HK-2 (cell line): Measurements from ENCODE around the gene ANO10.
"Not testable (repeated sequence)": the region's sequence is repeated elsewhere in the genome, so short reads cannot be mapped to it uniquely, and the experiment has no call there.

Experiments used
- DNase-seq: peaks from one replicate; pipeline ENCODE4 v3.0.0-alpha.2; 2018; ENCODE audit not compliant: unreplicated experiment

Gene ANO10

DNA sequence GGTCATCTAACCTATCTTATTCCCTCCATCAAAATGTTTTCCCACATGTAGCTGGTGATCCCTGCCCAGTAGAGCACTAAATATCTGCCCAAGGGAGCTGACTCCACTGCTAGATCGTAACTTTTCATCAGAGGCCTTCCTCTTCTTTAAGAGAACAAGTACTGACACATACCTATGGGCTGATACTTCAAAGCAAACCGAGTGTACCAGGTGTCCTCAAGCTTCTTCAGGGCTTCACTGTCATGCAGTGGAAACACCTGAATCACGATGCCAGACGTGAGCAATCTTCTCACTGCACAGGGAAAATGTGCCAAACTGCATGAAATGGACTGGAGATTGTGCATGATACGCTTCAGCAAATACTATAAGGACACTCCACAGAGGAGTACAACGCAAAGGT is 41.6 kb downstream of the ANO10 start:
- no peak for DNase-seq

DNA sequence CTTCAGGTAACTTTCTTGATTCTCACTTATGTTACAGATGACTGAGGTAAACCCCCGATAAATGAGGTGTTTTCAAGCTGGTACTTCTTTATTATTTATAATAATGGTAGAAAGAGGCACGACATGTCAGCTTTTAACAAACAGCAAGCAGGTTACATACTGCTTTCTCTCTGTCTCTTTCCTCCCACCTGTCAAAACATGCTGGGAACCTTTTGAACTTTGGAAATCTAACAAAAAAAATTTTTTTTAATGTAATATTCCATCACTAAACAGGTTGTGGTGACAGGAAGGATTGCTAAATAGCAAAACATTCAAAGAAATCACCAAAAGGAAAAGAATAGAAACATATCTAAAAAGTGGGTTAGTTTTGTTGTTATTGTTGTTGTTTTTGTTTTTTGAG is 48.2 kb downstream of the ANO10 start:
- no peak for DNase-seq

DNA sequence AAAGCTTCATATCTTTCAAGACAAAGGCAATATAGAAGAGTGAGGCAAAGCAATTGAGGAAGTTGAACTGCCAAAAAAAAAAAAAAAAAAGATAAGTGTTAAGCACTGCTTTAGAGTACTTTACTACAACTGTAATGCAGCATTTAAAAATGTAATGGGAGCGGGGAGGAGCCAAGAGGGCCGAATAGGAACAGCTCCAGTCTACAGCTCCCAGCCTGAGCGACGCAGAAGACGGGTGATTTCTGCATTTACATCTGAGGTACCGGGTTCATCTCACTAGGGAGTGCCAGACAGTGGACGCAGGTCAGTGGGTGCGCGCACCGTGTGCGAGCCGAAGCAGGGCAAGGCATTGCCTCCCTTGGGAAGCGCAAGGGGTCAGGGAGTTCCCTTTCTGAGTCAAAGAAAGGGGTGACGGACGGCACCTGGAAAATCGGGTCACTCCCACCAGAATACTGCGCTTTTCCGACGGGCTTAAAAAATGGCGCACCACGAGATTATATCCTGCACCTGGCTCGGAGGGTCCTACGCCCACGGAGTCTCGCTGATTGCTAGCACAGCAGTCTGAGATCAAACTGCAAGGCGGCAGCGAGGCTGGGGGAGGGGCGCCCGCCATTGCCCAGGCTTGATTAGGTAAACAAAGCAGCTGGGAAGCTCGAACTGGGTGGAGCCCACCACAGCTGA is 56.0 kb downstream of the ANO10 start:
- DNase-seq: not testable (repeated sequence)

- no peak for DNase-seq
These were observed 61.9 kb downstream of the ANO10 start for GRCh38 chr3:43559961-43560360.

DNA sequence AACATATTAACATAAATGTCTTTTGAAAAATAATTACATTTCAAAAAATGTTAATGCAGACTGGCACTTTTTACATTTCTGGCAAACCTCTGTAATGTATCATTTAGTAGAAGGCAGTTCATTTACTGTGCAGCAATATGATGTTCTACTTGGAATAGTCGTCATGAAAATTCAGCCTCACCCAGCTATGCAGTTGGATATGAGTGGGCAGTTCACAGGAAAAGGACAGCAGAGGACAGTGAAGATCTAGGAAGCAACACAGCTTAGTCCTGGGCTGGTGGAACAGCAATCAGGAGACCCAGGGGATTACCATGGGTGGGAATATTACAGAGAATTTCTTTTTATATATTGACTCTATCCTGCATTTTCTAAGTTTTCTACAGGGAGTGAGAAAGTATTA is 63.6 kb downstream of the ANO10 start:
- no peak for DNase-seq

- no peak for DNase-seq
These were observed 72.1 kb downstream of the ANO10 start for GRCh38 chr3:43549626-43550290.

DNA sequence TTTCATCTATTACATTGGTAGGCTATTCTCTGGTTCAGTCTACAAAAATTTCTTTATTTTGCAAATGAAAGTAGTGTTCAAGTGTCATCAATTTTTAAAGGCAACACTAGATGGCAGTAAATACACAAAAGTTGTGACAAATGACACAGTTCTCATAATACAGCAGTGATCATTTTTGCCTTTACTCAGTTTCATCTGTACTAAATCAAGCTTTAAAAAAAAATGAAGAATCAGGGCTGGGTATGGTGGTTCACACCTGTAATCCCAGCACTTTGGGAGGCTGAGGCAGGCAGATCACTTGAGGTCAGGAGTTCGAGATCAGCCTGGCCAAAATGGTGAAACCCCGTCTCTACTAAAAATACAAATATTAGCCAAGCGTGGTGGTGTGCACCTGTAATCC is 77.5 kb downstream of the ANO10 start:
- not testable (repeated sequence) for DNase-seq

GRCh38 chr3:43542328-43543043 is 79.3 kb downstream of the ANO10 start:
- DNase-seq: no peak

DNA sequence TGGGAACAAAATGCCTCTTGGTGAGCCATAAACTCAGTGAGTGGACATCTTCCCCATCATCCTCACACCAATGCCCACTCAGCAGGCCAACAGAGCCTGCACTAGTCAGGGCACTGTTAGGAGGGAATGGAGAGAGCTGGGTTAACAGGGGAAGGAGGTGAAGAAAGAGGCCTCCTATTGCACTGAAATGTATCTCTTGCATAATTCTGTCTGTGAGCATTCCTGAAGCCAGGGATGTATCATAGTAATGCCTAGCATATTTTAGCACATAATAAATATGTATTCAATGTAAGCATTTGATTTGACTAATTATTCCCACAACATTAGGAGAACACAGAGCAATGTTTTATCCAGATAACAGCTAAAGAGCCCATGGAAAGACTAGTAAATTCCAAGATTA is 81.2 kb downstream of the ANO10 start:
- DNase-seq: no peak

DNA sequence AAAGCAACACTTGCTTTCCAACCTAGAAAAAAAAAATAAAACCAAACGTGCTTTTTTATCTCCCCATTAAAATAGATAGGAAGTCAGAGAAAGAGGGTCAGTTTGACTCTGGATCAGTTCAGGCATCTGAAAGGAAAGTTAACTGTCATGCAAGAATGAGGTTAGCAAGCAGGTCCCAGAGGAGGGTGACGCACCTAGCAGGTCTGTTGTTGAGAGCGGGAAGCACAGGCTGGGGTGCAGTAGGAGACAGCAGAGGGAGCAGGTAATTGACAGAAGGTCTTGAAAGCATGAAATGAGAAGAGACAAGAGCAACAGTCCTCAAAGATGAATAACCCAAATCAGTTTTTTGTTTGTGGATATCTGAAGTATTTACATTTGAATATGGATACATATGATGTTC is 82.5 kb downstream of the ANO10 start:
- no peak for DNase-seq

GRCh38 chr3:43537225-43537624 is 84.6 kb downstream of the ANO10 start:
- no peak for DNase-seq

GRCh38 chr3:43534675-43535074 is 87.1 kb downstream of the ANO10 start:
- DNase-seq: no peak

GRCh38 chr3:43533009-43533408 is 88.8 kb downstream of the ANO10 start:
- DNase-seq: no peak

DNA sequence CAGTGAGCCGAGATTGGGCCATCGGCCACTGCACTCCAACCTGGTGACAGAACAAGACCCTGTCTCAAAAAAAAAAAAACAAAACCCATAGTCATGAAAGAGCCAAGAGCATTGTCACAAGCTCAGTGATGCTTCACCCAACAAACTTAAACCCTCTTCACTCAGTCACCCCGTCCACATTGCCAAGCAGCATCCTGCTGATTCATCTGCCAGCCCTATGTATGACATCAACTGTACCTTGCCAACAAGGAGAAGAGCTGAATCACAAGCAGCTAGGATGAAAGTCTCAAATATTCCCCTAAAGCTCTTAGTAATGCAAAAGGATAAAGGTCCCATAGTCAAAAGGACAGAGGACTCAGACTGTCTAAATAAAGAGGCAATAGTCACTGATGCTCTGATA is 90.0 kb downstream of the ANO10 start:
- DNase-seq: peak; percentile 36

- no peak for DNase-seq
These were observed 93.2 kb downstream of the ANO10 start for GRCh38 chr3:43528498-43529099.

- no peak for DNase-seq
These were observed 94.9 kb downstream of the ANO10 start for GRCh38 chr3:43526956-43527355.

DNA sequence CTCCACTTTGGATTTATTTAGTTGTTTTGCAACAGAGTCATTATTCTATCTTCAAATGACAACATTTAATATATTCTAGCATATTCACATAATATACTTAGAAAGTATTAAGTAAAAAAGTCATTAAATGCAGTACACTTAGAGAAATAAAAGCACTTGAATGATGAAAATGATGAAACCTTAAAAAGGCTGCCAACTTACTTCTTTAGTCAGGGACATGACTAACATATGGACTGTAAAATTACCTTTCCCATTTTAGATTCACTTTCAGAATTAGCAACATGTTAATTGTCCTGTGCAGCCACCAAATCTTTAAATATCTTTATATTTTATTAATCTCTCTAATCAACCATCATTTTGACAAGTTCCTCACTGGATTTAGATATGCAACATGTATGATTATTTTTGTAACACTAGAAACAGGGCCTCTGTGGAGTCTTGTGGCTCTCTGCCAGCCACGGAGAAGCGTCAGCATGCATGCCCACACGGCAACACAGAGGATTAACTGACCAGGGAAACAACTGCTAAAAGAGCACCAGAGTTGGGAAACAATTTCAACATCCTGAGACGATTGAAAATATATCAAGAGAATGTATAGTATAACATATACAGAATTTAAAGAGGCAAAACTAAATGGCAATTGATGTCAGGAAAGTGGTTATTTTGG is 95.7 kb downstream of the ANO10 start:
- no peak for DNase-seq

DNA sequence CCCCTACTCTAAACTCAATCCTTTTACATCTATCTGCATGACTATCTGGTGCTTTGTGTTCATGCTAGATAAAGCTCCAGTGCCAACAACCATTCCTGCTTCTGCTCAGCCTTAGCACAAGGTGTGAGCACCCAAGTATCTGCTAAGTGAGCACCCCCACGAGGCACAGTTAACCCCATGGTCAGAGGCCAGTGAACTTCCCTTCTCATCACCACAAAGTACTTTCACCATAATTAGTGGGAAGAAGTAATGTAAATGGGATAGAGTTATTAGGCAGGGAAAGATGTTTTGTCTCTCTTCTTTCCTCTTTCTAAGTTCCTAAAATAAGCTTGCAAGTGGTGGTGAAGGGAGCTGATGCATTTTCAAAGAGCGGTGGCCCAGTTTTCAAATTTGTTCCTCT is 96.4 kb downstream of the ANO10 start:
- DNase-seq: no peak

- no peak for DNase-seq
These were observed 98.3 kb downstream of the ANO10 start for GRCh38 chr3:43523454-43524053.

DNA sequence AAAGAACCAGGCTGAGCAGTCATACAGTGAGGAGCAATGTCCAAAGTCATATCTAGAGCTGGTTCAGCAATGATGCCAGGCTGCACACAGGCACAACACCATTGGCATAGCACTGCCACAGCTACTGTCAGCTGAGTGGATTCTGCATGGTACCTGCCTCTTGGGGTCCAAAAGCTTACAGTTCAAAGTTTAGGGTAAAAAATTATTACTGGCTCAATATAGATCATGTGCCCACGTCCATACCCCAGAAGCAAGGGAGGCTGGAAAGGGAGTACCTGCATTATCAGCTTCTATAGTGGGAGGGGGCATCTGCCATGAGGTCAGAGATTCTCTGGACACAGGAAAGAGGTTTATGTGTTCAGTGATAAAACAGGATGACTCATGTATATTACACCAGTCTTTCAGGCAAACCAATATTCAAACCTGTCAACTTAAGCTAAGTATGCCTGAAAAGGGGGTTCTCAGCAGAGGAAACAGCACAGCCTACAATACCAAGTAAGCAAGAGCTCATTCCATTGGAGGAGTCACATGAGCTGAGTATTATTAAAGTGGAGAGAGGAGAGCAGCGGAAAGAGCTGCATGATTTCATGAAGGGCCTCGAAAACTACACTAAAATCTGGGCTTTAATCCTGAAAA is 99.0 kb downstream of the ANO10 start:
- DNase-seq: no peak

DNA sequence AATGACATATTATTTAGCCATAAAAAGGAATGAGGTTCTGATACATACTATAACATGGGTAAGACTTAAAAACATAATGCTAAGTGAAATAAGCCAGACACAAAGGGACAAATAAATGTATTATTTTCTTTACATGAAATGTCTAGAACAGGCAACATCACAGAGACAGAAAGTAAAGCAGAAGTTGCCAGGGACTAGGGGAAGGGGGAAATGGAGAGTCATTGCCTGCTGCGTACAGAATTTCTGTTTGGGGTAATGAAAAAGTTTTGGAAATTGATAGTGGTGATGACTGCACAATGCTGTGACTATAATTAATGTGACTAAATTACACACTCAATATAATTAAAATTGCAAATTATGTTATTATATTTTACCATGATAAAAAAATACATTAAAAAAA is 99.9 kb downstream of the ANO10 start:
- DNase-seq: no peak
